CD4-positive, alpha-beta T cell treated with Interleukin-15 for 1 hour (primary cell): ENCODE measurements around the gene DPYSL3.

Source experiments
- DNase-seq: peaks from one replicate; pipeline ENCODE4 v3.0.0-alpha.2; 2020

The DPYSL3 gene

DNA sequence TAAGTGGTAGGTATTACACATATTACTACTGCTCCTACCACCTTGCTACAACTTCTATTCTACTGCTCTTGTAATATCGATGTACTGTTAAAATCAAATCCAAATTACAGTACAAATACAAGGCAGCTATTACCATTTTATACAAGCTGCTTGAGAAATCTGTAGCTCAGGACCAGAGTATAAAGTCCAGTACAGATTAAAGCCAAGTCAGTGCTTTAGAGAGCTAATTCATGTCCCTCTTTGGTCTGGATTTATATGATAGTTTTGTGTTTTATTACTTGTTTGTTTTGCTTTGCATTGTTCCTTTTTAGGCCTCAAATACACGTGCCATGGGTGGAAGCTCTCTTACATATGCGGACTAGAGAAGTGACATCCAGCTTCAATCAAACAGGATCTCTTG, 75.8 kb downstream of the DPYSL3 start:
- DNase-seq = no peak

DNA sequence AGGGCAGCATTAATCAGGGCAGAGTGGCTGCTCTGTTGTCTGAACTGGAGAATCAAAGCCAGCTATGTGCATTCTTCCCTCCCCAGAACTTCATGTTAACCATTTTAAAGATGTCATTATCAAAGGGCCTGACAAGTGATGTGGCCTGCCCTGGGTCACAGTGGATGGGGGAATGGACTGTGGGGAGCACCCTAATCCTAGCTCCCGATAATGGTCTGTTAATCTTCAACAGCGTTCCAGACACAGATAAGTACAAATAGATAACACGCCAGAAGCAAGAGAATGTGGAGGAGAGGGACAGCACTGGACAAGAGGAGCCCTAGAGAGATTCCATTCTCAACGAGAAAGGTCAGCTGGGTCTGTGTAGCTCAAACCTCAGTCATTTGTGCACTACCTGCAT, 77.5 kb downstream of the DPYSL3 start:
- DNase-seq = no peak

DNA sequence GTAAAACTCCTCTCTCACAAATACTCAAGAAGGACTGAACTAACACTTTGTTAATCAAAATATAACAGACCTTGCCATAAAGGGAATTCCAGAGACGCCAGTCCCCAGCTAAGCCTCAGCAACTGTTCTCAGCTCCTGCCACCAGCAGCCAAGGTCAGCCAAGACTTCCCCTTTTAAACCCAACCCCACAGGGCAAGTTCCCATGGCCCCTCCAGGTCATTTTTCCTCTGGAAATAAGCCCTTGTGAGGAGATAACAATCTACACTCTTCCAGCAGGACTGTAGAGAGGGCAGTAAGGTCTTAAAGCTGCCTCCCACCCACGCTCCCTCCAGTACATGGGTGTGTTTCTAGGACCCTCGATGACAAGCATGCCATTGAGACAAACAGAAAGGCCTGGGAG, 78.3 kb downstream of the DPYSL3 start:
- DNase-seq = no peak

DNA sequence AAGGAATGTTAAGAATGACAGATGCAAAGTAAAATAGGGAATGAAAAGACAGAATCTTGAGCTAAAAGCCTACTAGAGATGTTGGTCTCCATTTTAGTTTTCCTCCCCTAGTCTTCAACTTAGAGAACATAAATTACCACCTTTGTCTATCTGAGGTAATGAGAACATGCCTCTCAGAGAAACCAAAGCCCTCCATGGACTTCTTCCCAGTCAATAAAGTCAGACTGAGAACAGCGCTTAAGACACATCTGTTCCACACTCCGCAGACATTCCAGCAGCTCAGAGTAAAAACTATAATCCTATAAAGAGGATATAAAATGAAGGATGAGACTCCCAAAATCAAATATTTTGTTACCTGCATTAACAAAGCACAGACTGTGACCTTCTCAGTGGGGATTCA, 79.2 kb downstream of the DPYSL3 start:
- no peak for DNase-seq

GRCh38 chr5:147427521-147428401, 82.1 kb downstream of the DPYSL3 start:
- no peak for DNase-seq

- no peak for DNase-seq
These were observed 83.1 kb downstream of the DPYSL3 start for GRCh38 chr5:147426640-147427327.

DNA sequence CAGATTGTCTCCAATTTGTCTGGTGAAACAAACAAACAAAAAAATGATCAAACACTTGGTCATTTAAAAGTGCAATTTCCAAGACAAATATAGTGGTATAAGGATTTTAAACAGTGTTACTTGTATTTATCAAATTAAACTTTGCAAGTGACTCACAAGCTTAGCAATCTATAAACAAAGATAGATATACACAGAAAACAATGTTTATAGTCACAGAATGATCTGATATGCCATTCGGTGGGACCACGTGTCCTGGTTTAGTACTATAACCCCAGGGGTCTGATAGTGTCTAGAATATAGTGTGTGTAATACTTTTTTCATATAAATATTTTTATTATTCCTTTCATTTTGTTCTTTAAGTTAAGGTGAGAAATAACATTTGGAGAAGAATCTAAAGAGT, 91.3 kb downstream of the DPYSL3 start:
- no peak for DNase-seq

GRCh38 chr5:147417135-147417813, 92.6 kb downstream of the DPYSL3 start:
- DNase-seq = no peak

DNA sequence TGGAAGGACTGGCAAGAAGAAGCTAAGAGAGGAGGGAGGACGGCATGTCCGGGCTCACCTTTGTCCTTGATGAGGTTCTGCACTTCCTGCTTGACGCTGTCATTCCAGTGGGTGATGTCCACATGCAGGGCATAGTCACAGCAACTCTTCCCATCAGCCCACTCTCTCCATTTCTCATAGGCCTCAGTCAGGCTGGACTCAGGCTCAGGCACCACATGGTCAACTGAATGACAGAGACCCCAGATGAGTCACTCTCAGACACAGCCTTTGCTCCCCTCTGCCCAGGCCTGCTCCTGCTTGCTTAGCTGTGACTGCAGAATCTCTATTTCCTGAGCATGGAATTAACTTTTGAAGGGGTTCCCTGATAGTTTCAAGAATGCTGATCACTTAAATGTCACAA, 94.2 kb downstream of the DPYSL3 start:
- DNase-seq = no peak

DNA sequence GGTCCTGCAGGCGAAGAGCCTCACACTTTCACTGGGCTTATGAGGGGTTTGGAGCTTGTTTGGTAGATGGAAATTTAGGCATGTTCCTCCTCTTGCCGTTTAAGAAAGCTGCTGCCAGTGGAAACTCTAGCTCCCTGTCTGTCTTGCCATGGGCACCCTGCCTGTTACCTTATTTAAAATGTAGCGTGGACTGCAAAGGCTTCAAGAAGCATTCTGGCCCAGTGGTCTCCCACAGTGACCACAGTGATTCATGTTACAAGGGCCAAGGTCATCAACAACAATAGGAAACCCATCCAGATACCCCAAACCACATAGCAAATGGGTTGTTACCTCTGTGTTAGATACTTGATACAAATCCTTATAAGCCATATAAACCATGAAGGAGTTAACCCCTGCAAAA, 96.6 kb downstream of the DPYSL3 start:
- no peak for DNase-seq

DNA sequence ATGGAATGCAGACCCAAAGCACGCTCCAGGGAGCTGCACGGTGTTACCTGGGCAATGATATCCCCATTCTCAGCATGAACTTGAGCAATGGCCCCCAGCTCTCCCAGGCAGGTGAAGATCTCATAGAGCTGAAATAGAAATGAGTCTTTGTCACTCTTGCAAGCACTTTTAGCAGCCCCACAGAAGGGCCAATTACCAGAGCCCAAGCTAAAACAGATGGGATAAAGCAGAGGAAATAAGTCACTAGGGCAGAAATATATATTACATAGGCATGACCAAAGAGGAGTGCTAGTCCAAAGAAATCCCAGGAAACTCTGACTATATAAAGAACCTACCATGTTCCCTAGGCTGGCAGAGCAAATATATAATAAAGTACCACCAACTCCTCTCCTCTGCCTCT, 97.3 kb downstream of the DPYSL3 start:
- DNase-seq = no peak

- DNase-seq = no peak
These were observed 98.2 kb downstream of the DPYSL3 start for GRCh38 chr5:147411359-147412319.

- DNase-seq = no peak
These were observed 99.1 kb downstream of the DPYSL3 start for GRCh38 chr5:147410496-147411358.

DNA sequence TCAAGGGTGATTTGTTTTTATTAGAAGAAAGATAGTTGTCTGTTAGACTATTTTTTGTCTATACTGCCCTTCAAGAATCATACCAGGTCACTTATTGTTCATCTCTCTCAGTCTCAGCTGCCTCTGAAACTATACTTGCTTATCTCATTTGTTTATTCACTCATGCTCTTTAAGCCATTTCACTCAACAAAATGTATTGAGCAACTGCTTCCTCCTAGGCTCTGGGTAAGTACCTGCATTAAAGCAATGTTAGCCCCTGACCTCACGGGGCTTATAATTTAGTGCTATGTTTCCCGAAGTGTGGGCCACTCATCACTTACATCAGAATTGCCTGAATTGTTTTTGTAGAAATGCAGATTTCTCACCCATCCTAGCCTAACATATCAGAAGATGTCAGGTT, 100.9 kb downstream of the DPYSL3 start:
- DNase-seq = no peak

DNA sequence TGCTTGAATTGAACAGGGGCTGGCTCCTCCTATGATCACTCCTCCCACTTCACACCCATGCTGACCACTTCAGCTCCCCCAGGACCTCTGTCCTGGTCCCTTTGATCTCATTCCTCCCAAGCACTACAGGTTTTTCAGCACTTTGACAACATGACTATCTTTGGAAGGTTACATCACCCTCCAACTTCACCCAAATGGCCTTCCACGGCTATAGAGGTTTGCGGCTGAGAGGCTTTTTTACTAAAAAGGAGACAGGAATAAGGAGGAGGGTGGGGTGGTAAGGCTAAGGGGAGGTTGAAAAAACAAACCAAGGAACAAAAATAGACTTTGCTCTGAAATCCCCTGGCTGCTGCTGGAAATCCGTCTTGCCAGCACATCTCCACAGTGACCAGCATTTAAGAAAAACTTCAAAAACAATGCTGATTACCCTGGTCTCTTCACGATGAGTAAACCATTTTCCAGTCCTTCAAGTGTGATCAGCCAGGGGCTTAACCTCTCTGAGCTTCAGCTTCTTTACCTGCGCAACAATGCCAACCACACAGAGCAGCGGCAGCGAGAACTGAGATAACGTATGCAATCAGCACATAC, 102.7 kb downstream of the DPYSL3 start:
- no peak for DNase-seq

GRCh38 chr5:147406636-147407035, 103.2 kb downstream of the DPYSL3 start:
- no peak for DNase-seq

GRCh38 chr5:147404706-147405105, 105.2 kb downstream of the DPYSL3 start:
- no peak for DNase-seq

- DNase-seq = peak; percentile 39
These were observed 105.9 kb downstream of the DPYSL3 start for GRCh38 chr5:147403651-147404640.

- DNase-seq = no peak
These were observed 109.0 kb downstream of the DPYSL3 start for GRCh38 chr5:147400881-147401280.
